ENCODE results near the gene GDF9.

GDF9 gene

DNA sequence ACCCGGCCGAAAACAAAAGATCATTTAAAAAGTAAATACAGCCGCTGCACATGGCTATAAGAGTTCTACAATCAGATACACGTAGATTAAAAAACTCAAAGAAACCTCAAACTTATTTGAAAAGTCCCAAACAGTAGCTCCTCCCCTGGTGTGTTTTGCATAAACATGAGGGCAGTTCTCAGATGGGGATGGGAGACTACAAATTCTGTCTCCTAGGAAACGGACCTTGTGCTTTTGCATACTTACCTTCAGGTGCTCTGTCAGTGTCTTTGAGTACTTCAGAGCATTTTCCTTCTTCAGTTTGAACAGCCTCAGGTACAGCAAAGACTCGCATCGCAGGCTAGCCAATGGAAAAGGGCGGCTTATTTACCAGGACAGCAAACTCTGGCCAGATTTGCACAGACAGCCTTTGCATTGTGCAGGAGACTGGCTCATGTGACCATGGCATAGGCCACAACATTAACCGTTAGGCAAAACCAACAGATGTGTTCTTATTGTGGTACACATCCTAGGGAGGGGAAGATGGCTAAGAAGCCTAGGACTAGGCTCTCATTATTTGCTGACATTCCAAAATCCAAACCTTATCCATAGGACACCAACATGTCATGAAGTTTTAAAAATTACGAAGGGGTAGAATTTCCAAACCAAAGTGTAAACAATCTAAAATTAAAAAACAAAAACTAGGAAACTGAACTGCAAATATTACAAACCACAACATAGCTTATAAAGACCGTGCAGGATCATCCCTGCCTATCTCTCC, 20.0 kb upstream of the GDF9 start:
- no peak for TF ChIP-seq CTCF (IDR thresholded peaks at IDR 0.05; ENCODE audit: control insufficient read depth, extremely low read depth, insufficient read depth)
- DNase-seq (ENCODE audit: low read depth): no peak
- H3K4me3 ChIP-seq (ENCODE audit: low read depth, low read length): no peak overlapping the region

GRCh38 chr5:132884548-132884947, 18.3 kb upstream of the GDF9 start:
- TF ChIP-seq CTCF (IDR thresholded peaks at IDR 0.05; ENCODE audit: control insufficient read depth, extremely low read depth, insufficient read depth): no peak
- no peak for DNase-seq (ENCODE audit: low read depth)
- no peak overlapping the region for H3K4me3 ChIP-seq (ENCODE audit: low read depth, low read length)

DNA sequence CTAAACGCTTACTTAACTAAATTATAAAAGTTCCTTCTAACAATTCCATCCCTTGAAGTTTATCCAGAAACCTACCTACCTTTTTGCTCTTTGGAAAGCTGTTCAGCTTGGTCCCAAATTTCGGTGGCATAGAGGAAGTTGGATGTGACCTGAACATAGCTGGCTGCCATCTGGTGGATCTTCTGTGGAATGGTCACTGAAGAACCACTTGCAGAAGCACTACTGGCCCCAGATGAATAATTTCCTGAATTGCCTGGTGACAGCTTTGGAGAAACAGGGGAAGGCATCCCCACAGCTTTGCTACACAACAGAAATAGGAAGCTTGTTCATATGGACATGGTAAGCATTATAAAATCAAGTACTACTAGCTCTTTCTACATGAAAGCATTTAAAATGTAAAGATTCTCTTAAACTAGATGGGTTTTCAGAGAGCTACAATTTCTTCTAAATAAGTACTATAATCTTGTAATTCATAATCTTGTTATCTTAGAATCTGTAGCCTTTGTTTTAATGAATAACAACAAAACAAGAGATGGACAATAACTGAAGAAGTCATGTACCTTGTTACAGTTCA, 17.1 kb upstream of the GDF9 start:
- TF ChIP-seq CTCF (IDR thresholded peaks at IDR 0.05; ENCODE audit: control insufficient read depth, extremely low read depth, insufficient read depth): peak; percentile 84
- DNase-seq (ENCODE audit: low read depth): peak; percentile 46
- no peak overlapping the region for H3K4me3 ChIP-seq (ENCODE audit: low read depth, low read length)

- TF ChIP-seq CTCF (IDR thresholded peaks at IDR 0.05; ENCODE audit: control insufficient read depth, extremely low read depth, insufficient read depth): no peak
- DNase-seq (ENCODE audit: low read depth): peak; percentile 54
- H3K4me3 ChIP-seq (ENCODE audit: low read depth, low read length): no peak overlapping the region
These were observed 11.7 kb upstream of the GDF9 start for GRCh38 chr5:132877938-132878337.

- no peak for DNase-seq (ENCODE audit: low read depth)
- H3K4me3 ChIP-seq (ENCODE audit: low read depth, low read length): no peak overlapping the region
- TF ChIP-seq CTCF (IDR thresholded peaks at IDR 0.05; ENCODE audit: control insufficient read depth, extremely low read depth, insufficient read depth): no peak
These were observed 11.2 kb upstream of the GDF9 start for GRCh38 chr5:132877466-132877865.

DNA sequence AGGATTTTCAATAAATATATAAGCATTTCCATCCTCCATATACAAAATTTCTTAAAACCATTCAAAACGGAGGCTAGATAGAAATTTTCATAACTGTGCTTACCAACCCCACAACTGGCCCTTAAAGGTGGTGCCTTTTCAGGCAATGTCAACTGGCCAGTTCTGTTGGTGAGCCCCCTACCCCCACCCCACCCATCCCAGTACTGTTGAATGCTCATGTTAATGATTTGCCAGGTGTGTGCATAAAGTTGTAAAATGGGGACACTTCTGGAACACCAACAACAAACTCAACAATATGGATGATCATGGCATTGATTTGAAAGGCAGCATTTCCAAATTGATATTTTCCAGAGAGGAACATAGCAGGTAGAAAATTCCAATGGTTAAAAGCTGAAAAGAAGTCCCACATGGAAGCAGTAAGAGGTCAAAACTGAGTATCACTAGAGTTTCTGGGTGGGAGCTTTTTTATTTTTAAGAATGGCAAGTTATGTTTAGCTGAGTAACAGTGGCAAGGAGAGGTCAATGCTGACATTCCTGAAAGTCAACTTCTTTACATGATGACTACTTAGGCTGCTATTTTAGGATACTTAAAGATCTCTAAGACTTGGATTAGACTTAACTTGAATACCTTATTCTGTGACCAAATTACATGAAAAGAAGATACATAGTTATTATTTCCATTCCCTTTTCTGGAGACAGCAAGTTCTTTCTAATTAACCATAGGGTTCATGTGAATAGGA, 9.9 kb upstream of the GDF9 start:
- no peak for DNase-seq (ENCODE audit: low read depth)
- H3K4me3 ChIP-seq (ENCODE audit: low read depth, low read length): no peak overlapping the region
- TF ChIP-seq CTCF (IDR thresholded peaks at IDR 0.05; ENCODE audit: control insufficient read depth, extremely low read depth, insufficient read depth): no peak

Data from LNCaP clone FGC (cell line).